HG03280 (cell line): Measurements from ENCODE around the gene FYB1.
A peak's percentile ranks its signal among the peaks of the same experiment; 100 is the strongest.

Experiments used
- ATAC-seq: cut with Tn5 transposase; IDR thresholded peaks from one replicate; pipeline ENCODE4 v1.9.1; 2021; ENCODE audit warnings: mild to moderate bottlenecking, moderate library complexity; ENCODE audit not compliant: unreplicated experiment

The FYB1 gene

GRCh38 chr5:39059064-39059463 is 160.3 kb downstream of the FYB1 start:
- no peak for ATAC-seq

- peak; percentile 91 for ATAC-seq
Observed at GRCh38 chr5:39058178-39058921, 161.0 kb downstream of the FYB1 start.

- peak; percentile 54 for ATAC-seq
Observed at GRCh38 chr5:39057734-39058133, 161.6 kb downstream of the FYB1 start.

GRCh38 chr5:39055768-39056398 is 163.5 kb downstream of the FYB1 start:
- ATAC-seq = no peak
